ELR (cell line): ENCODE measurements around the gene PGM1.

Experiments used
- DNase-seq: peaks from one replicate; pipeline ENCODE4 v3.0.0-alpha.2; 2015; ENCODE audit warnings: low read depth

PGM1 gene

DNA sequence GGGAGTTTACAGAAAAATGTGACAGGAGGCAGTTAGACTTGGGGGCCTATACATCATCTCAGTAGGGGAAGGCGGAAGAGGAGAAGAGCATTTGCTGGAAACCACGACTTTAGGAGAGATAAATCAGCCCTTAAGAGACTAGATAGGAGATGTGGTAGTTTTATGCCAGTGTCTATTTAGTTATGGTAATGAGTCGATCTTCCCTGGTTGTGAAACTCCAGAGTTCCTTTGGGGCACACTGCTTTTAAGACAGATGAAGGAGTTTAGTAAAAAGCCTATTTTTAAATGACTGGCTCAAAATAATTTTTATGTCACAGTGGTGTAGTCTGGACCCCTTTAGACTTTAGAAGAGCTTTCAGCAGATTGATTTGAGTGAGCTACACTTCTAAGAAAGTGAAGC is 7.8 kb downstream of the PGM1 start:
- no peak for DNase-seq

- DNase-seq, result no peak
These were observed 8.3 kb downstream of the PGM1 start for GRCh38 chr1:63601463-63601862.

DNA sequence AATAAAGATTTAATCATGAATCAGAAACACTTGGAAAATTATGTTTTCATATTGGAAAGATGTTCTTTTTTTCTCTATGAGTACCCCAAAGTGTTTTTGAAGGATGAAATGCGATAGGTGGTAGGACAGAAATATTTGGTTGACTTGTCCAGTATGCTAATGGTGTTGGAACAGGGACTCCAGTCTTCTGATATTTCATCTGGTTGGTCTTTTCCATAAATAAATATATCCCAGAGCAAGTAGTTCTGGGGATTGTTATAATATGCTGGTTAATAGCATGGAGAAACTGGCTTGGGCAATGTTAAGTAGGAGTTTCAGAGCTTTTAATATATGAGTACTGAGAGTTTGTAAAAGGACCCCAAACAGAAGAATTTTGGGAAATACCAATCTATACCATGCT is 8.7 kb downstream of the PGM1 start:
- DNase-seq, result no peak

GRCh38 chr1:63602629-63603028 is 9.4 kb downstream of the PGM1 start:
- no peak for DNase-seq

- no peak for DNase-seq
These were observed 10.6 kb downstream of the PGM1 start for GRCh38 chr1:63603810-63604209.

DNA sequence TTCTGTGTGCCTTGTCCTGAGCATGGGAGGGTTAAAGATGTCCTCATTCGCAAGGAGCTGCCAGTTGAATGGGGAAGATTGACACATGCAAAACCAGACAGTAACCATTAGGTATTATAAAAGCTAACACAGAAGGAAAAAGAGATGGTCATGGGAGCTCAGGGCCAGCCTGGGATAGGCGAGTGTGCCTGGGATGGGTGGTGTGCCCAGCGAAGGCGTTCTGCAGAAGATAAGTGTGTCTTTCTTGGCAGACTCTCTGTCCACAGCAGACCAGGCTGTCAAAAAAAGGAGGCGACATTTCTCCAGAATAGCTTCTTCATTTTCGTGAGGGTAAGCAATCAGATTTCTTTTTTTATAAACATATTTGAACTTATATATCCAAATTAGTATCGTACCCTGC is 14.1 kb downstream of the PGM1 start:
- no peak for DNase-seq

DNA sequence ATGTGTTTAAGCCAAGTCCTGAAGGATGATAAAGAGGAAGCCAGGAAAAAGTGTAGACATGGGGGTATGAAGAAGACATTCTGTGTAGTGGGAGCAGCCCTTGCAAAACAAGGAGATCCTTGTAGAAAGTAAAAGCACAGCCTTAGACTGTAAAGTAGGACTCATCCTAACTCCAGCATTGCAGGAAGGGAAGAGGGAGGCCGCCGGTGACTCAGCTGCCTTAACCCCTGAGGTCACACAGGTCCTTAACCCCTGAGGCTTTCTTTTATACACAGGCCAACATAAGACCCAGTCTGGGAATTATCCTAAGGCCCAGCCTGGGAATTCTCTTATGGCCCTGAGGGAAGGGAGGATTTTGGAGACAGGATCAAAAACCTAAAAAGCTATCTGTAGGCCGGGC is 18.0 kb downstream of the PGM1 start:
- peak; percentile 56 for DNase-seq

DNA sequence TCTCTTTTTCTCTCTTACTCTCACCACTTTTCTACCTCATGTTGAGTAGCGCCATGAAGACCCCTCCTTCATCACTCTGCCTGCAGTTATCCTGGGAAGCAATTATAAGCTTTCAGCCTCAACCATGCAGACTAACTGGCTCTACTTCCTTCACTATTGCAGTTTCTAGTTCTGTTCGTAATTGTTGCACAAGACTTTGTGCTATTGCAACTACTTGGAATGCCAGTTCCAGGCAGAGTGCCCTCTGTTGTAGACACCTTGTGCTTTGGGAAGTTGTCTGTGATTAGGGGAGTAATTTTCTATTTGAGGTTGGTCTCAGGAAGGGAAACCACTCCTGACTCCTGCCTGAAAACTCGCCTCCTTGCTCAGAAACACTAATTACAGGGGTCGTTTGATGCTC is 19.4 kb downstream of the PGM1 start:
- DNase-seq, result no peak

DNA sequence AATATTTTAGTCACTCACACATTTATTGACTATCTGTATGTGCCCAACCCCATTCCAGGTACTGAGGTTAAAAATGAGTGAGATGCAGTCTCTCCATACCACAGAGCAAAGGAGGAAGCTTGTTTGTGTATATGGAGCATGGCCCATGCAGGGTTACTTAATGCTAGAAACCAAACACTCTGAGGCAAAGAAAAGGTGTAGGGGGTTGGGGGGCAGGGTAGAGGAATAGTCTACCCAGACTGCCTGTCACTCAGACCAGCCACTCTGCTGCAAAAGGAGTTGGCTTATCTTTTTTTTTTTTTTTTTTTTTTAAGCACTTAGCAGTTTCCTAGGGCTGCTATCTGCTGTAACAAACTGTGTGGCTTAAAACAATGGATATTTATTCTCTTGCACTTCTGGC is 19.8 kb downstream of the PGM1 start:
- DNase-seq, result no peak

DNA sequence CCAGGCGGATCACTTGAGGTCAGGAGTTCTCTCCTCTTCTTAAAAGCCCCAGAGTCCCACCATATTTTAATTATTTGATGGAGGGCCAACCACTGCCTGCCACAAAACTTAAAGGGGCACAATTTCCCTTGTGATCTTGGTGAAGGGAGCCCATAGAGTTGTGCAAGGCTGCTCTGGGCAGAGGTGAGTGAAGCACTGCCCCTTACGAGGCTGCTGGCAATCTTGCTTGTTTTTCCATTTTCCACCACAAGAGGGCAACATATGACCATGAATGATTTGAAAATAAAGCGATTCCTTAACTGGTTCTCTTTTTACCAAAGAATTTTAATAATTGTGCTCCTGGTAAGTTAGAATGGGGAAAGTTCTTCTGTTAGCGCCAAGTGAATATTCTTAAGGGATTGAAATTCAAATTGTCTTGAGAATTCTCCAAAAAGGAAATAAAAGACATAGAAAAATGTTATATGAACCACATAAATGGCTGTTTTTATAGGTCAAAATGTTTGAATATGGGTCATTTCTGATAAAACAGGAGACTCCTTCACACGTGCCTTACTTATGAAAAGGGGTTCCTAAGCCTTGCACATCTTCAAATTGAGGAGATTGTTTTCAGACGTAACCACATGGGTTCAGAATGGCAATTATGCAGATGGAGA is 22.7 kb downstream of the PGM1 start:
- peak; percentile 71 for DNase-seq

- DNase-seq, result no peak
These were observed 24.2 kb downstream of the PGM1 start for GRCh38 chr1:63617450-63617849.

GRCh38 chr1:63618011-63618410 is 24.8 kb downstream of the PGM1 start:
- DNase-seq, result no peak

- DNase-seq, result no peak
These were observed 26.3 kb downstream of the PGM1 start for GRCh38 chr1:63619558-63619957.

DNA sequence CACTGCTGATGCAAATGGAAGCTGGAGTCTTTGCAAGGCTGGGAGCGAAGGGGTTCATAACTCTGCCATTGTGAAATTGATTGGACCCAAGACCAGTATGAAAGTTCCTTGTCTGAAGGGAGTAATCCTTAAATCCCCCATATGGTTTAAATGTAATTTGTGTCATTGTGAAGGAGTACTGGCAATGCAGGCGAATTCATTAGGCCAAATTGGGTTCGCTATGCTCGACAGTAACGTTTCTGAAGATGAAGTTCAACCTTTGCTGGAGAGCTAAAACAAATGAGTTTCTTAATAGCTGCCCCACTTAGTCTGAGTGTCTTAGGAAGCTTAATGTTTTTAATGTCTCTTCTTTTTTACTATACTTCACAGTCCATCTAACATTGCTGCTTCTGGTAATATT is 27.5 kb downstream of the PGM1 start:
- no peak for DNase-seq

DNA sequence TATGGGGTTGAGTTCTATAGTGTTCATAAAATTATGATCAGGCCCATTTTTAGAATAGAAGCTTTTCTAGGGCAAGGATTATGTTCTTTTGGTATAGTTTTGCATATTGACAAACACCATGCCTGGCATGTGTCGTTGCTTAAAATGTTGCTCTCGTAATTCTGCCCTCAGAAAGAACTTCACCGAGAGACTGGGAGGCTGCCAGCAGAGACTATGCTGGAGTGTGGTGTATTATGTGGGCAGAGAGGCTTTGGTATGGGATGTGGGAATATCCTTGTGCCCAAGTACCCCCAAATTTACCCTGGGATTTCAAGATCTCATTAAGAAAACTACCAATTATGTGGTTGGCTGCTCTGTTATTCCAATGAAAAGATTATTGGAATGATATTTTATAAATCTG is 27.9 kb downstream of the PGM1 start:
- no peak for DNase-seq

GRCh38 chr1:63621698-63622097 is 28.5 kb downstream of the PGM1 start:
- no peak for DNase-seq

DNA sequence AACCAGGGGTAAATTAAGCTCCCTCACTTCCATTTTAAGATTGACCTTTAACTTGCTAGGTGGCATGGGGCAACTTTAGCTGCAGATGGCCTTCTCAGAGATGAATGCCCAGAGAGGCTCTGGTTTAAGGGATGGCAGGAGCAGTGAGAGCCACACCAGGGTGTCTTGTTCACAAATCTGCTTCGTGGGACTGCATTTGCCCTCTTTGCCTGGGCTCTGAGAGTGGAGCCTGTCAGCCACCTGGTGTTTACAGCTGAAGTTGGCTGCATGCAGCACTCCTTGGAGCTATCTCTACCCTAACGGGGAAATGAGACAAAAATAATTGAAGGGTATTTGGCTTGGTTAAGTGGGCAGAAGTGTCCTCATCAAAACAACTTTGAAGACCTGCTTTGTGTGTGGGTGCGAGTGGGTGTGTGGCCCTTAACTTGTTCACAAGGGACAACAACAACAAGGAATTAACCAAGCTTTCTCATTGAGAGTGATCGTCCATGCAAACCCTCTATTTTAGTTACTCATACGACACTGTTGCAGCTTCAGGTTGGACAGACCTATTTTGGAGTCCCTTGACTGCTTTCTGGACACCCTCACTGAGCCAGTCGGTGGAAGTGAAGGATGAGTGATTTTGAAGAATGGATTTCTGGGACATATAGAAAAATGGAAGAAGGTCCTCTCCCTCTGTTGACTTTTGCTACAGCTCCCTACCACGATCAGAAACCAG is 29.8 kb downstream of the PGM1 start:
- no peak for DNase-seq

DNA sequence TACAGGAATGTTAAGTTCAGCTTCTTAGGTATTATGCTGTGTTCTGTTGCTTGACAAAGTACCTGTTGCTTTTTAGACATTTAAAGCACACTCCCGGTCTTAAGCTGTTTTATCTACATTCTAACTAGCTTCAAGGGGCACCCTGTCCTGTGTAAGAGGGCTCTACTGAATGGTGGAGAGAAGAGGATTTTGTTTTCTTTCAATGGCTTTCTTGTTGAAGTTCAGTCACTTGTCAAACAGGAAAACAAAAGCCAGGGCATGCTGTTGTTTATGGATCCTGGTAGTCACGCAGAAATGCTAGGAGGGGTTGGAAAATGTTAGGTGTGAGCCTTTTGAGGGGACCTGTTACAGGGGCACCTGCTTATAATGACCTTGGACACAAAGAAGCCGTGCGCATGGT is 30.7 kb downstream of the PGM1 start:
- DNase-seq, result no peak

- peak; percentile 8 for DNase-seq
These were observed 31.7 kb downstream of the PGM1 start for GRCh38 chr1:63624911-63625310.

DNA sequence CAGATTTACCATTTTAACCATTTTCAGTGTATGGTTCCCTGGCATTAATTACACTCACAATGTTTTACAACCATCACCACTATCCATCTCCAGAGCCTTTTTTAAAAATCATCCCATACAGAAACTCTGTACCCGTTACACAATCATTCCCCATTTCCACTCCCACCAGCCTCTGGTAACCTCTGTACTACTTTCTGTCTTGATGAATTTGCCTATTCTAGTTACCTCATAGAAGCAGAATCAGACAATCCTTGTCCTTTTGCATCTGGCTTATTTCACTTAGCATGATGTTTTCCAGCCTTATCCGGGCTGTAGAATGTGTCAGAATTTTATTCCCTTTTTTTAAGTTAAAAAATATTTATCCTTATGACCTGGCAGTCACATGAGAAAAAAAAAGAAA is 33.0 kb downstream of the PGM1 start:
- no peak for DNase-seq

DNA sequence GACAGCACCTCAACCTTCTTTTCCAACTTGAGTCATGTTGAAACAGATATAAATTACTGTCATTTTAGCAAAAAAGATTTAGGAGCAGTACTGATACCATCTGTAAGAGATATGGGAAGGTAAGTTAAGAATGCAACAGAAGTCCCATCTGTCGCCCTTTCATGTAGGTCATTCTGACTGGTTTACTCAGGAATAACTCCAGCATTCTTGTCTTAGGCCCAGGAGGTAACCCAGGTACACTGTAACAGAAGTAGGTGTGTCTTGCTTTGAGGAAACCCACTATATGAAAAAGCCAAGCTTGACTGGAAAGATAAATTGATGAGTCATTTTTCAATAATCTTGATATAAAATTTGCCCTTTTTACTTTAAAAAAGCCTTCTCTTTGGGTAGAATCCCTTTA is 35.4 kb downstream of the PGM1 start:
- no peak for DNase-seq

DNA sequence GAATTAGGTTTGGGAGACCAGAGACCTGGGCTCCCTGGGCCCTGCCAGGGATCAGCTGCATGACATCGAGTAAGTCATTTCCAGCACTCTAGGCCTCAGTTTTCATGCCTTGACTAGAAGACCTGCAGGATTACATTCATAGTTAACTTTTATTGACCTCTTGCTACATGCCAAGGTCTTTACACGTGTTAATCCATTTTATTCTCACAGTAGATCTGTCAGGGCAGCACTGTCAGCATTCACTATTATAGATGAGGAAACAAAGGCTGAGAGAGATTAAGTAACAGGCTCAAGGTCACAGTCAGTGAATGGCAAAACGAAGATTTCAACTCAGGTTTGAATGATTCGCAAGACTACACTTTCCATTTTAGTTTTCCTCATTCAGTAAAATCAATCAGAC is 37.0 kb downstream of the PGM1 start:
- DNase-seq, result no peak

DNA sequence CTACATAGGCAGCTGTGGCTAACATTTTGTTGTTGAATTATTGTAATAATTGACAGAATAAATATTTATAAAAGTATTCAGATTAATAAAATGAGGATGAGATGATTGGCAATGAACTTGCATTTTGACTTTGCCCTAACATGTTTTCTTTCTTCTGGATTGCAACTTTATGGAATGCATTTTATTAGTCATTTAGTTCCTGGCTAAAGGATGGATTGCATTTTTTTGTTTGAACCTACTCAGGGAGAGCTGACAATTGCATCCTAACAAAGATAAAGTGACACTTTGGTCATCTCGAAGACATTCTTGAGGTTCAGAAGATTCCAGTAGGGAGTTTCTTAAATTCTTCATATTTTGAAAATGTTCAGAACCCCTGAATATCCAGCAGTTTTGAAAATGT is 37.5 kb downstream of the PGM1 start:
- DNase-seq, result no peak

- DNase-seq, result no peak
These were observed 38.9 kb downstream of the PGM1 start for GRCh38 chr1:63632110-63632509.
